ENCODE measurements around the gene GSK3A. TPM values are rescaled to one million over a fixed set of nuclear protein-coding genes. Genes with fewer than 3 reads are reported as not detected.

The GSK3A gene
- total and polyA plus RNA-seq, 9 of the 15 experiments (the other 6 are each of a cell fraction or from before 2014, with no cell fraction given) = 0.62 to 90.7 (median 33.3) TPM

DNA sequence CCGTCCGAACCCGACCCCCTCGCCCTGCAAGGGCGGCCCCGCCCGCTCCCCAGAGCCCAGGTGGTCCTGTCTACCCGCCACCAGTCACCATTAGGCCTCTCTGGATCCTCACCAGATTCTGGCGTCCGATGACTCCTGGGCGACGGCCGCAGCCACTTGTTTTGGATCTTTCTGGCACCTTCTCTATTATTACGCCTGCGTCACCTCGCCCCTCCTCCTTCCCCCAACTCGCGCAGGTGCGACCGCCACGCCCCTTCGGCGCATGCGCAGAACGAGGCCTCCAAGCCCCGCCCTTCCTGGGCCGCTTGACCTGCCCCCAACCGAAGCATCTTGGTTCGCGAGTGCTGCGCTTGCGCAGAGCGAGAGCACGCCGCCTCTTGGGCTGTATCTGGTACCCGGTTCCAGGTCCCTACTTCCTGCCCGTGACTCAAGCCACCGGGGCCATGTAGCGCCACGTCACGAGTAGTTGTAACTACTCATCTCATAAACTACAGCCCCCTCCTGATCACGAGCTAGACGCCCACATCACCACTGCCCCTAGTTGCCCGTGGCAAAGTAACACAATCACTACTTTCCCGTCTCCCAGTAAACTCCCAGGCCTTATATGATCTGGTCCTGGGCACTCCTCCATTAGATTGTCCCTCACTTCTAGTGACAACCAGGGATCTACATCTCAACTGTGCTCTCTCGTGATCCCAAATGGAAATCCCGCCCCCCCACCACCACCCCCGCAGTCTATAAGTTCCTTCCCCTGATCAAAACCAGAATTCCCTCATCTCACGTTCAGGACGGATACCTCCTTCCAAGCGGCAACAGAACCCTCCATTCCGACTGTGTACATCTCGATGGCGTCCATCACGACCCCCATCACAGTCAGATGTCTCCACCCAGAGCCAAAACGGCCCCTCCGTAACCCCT is 24.6 kb downstream of the GSK3A start, which contains the start of gene DEDD2 (continued):
- TF ChIP-seq MEF2A (IDR thresholded peaks at IDR 0.05; ENCODE audit: control insufficient read depth, low read depth, low read length) = no peak
- TF ChIP-seq CHD1 (IDR thresholded peaks at IDR 0.05; ENCODE audit: low read length) = no peak
- TF ChIP-seq MEIS2 (IDR thresholded peaks at IDR 0.05; ENCODE audit: partially characterized antibody) = peak; percentile 98
- TF ChIP-seq ETS2 (tag; IDR thresholded peaks at IDR 0.05; ENCODE audit: borderline replicate concordance, poor library complexity, severe bottlenecking) = no peak
- TF ChIP-seq ETV6 (IDR thresholded peaks at IDR 0.05; ENCODE audit: borderline replicate concordance in 1 of 2, low read depth in 2 of 2, low read length in 1 of 2) = no peak
- TF ChIP-seq ETV6 (CRISPR knock-in tag; IDR thresholded peaks at IDR 0.05; ENCODE audit: borderline replicate concordance) = no peak
- no peak; the same call in 1 of the 2 replicates for TF ChIP-seq NFIC (IDR thresholded peaks at IDR 0.05)
- TF ChIP-seq LCOR (CRISPR knock-in tag; IDR thresholded peaks at IDR 0.05) = peak; percentile 80; the same call in 1 of the 2 replicates
- TF ChIP-seq, protein P1, sequence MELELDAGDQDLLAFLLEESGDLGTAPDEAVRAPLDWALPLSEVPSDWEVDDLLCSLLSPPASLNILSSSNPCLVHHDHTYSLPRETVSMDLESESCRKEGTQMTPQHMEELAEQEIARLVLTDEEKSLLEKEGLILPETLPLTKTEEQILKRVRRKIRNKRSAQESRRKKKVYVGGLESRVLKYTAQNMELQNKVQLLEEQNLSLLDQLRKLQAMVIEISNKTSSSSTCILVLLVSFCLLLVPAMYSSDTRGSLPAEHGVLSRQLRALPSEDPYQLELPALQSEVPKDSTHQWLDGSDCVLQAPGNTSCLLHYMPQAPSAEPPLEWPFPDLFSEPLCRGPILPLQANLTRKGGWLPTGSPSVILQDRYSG (tag; conservative IDR thresholded peaks at IDR 0.05; ENCODE audit: low read depth) = peak; percentile 64; the same call in 1 of the 2 replicates
- TF ChIP-seq ZBTB1 (CRISPR knock-in tag; IDR thresholded peaks at IDR 0.05; ENCODE audit: borderline replicate concordance, low read depth) = no peak; the same call in 1 of the 2 replicates
- TF ChIP-seq, protein P2, sequence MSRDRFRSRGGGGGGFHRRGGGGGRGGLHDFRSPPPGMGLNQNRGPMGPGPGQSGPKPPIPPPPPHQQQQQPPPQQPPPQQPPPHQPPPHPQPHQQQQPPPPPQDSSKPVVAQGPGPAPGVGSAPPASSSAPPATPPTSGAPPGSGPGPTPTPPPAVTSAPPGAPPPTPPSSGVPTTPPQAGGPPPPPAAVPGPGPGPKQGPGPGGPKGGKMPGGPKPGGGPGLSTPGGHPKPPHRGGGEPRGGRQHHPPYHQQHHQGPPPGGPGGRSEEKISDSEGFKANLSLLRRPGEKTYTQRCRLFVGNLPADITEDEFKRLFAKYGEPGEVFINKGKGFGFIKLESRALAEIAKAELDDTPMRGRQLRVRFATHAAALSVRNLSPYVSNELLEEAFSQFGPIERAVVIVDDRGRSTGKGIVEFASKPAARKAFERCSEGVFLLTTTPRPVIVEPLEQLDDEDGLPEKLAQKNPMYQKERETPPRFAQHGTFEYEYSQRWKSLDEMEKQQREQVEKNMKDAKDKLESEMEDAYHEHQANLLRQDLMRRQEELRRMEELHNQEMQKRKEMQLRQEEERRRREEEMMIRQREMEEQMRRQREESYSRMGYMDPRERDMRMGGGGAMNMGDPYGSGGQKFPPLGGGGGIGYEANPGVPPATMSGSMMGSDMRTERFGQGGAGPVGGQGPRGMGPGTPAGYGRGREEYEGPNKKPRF (IDR thresholded peaks at IDR 0.05; ENCODE audit: low read depth, low read length) = no peak
- TF ChIP-seq HEY1 (CRISPR knock-in tag; IDR thresholded peaks at IDR 0.05; ENCODE audit: borderline replicate concordance) = no peak
- no peak for TF ChIP-seq SMARCE1 (IDR thresholded peaks at IDR 0.05)
- TF ChIP-seq, protein P3, sequence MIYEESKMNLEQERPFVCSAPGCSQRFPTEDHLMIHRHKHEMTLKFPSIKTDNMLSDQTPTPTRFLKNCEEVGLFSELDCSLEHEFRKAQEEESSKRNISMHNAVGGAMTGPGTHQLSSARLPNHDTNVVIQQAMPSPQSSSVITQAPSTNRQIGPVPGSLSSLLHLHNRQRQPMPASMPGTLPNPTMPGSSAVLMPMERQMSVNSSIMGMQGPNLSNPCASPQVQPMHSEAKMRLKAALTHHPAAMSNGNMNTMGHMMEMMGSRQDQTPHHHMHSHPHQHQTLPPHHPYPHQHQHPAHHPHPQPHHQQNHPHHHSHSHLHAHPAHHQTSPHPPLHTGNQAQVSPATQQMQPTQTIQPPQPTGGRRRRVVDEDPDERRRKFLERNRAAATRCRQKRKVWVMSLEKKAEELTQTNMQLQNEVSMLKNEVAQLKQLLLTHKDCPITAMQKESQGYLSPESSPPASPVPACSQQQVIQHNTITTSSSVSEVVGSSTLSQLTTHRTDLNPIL (CRISPR knock-in tag; IDR thresholded peaks at IDR 0.05) = no peak
- no peak for TF ChIP-seq HIVEP1 (CRISPR knock-in tag; IDR thresholded peaks at IDR 0.05)
